Measurements from ENCODE around the gene KSR2.
"Not testable (repeated sequence)": the region's sequence is repeated elsewhere in the genome, so short reads cannot be mapped to it uniquely, and the experiment has no call there.

Gene KSR2

DNA sequence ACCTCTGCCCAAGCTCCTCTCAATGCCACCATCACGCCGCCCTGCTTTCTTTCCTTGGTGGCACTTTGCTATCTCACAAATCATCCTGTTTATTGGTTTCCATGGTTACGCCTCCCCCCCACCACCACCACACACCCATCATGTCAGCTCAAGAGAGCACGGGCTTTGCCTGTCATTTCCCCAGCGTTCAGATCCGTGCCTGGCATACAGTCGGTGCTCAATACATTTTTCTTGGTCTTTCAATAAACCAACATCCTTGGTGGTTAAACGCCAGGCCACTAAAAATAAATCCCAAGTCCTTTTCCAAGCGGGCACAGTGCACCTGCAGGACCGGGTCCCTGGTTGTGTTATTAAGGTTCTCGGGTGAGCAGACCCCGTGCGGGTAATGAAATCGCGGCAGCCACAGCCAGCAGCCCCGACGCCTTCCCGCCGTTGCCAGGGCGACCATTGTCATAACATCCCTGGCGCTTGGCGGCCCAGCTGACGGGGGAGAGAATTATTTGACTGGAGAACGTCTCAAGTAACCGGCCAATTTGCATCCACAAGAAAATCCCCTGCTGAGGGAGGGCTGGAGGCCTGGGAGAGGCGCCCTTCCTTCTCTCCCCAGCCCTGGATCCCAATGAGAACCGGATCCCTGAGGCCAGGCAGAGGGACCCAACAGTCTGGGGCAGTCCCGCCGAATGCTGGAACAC is 92.9 kb downstream of the KSR2 start:
- no peaks in the 10 kb centered on the region for H3F3A ChIP-seq (ENCODE audit: control insufficient read depth, insufficient read depth)
- no peaks in the 10 kb centered on the region for H3K79me2 ChIP-seq (ENCODE audit: control insufficient read depth, low read length)
- no peak for TF ChIP-seq EZH2phosphoT487 (IDR thresholded peaks at IDR 0.05; ENCODE audit: borderline replicate concordance, low read length)
- TF ChIP-seq, protein P1, sequence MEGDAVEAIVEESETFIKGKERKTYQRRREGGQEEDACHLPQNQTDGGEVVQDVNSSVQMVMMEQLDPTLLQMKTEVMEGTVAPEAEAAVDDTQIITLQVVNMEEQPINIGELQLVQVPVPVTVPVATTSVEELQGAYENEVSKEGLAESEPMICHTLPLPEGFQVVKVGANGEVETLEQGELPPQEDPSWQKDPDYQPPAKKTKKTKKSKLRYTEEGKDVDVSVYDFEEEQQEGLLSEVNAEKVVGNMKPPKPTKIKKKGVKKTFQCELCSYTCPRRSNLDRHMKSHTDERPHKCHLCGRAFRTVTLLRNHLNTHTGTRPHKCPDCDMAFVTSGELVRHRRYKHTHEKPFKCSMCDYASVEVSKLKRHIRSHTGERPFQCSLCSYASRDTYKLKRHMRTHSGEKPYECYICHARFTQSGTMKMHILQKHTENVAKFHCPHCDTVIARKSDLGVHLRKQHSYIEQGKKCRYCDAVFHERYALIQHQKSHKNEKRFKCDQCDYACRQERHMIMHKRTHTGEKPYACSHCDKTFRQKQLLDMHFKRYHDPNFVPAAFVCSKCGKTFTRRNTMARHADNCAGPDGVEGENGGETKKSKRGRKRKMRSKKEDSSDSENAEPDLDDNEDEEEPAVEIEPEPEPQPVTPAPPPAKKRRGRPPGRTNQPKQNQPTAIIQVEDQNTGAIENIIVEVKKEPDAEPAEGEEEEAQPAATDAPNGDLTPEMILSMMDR (IDR thresholded peaks at IDR 0.05; ENCODE audit: low read depth, low read length, poor library complexity, severe bottlenecking) = no peak
- H3K9me2 ChIP-seq (replicated peaks; ENCODE audit: control insufficient read depth, low read length) = no peaks in the 10 kb centered on the region
- H3K9me3 ChIP-seq (ENCODE audit: control insufficient read depth, insufficient read depth, low read length) = no peaks in the 10 kb centered on the region
- H3K4me2 ChIP-seq (ENCODE audit: low read length) = no peak overlapping the region
- peaks cover 21% of the 10 kb centered on the region for H3K27me3 ChIP-seq (ENCODE audit: control insufficient read depth, low read length)
- H3K27ac ChIP-seq (ENCODE audit: low read depth, low read length) = no peak overlapping the region
- H4K20me1 ChIP-seq (ENCODE audit: control insufficient read depth, insufficient read depth, low read depth, low read length) = no peaks in the 10 kb centered on the region
- H3K4me3 ChIP-seq (ENCODE audit: low read length) = no peak overlapping the region
- H3K36me3 ChIP-seq (ENCODE audit: control insufficient read depth, low read length) = no peaks in the 10 kb centered on the region
- H3K4me1 ChIP-seq (ENCODE audit: control insufficient read depth, low read length) = no peaks in the 10 kb centered on the region

DNA sequence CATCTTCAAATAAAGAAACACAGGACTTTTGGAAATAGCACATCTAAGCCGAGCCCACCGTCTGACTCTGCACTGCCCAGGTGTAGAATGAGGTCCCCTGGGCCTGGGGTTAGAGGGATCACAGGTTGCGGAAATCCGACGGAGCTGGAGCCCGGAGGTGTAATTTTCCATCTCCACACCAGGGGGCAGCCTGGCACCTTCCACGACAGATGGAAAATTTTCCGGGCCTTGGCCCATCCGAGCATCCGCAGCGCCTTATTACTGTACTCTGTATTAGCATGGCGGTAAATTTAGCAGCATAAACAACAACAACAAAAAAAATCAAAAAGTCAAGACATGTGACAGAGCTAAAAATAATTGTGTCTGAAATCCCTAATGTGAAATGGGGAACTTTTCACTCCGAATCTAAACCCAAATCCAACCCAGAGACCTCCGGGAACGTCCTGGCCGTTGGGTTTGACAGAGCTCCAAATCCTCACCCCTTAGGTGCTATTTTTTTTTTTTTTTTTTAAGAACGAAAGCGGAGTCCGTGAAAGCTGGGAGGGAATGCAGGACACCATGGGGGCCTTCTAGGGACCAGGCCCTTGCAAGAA is 93.9 kb downstream of the KSR2 start:
- H3K9me3 ChIP-seq (ENCODE audit: control insufficient read depth, insufficient read depth, low read length) = no peaks in the 10 kb centered on the region
- TF ChIP-seq EZH2phosphoT487 (IDR thresholded peaks at IDR 0.05; ENCODE audit: borderline replicate concordance, low read length) = no peak
- TF ChIP-seq, protein P1 (IDR thresholded peaks at IDR 0.05; ENCODE audit: low read depth, low read length, poor library complexity, severe bottlenecking) = peak; percentile 86
- H3K27me3 ChIP-seq (ENCODE audit: control insufficient read depth, low read length) = peaks cover 21% of the 10 kb centered on the region
- no peaks in the 10 kb centered on the region for H3K36me3 ChIP-seq (ENCODE audit: control insufficient read depth, low read length)
- H3K9me2 ChIP-seq (replicated peaks; ENCODE audit: control insufficient read depth, low read length) = no peaks in the 10 kb centered on the region
- H3K79me2 ChIP-seq (ENCODE audit: control insufficient read depth, low read length) = no peaks in the 10 kb centered on the region
- no peak overlapping the region for H3K27ac ChIP-seq (ENCODE audit: low read depth, low read length)
- no peaks in the 10 kb centered on the region for H4K20me1 ChIP-seq (ENCODE audit: control insufficient read depth, insufficient read depth, low read depth, low read length)
- no peak overlapping the region for H3K4me3 ChIP-seq (ENCODE audit: low read length)
- no peak overlapping the region for H3K4me2 ChIP-seq (ENCODE audit: low read length)
- H3F3A ChIP-seq (ENCODE audit: control insufficient read depth, insufficient read depth) = no peaks in the 10 kb centered on the region
- no peaks in the 10 kb centered on the region for H3K4me1 ChIP-seq (ENCODE audit: control insufficient read depth, low read length)

GRCh38 chr12:117874198-117874597 is 94.6 kb downstream of the KSR2 start:
- not testable (repeated sequence) for H3K4me2 ChIP-seq (ENCODE audit: low read length); H3K27ac ChIP-seq (ENCODE audit: low read depth, low read length); H3K9me2 ChIP-seq (replicated peaks; ENCODE audit: control insufficient read depth, low read length); H3K9me3 ChIP-seq (ENCODE audit: control insufficient read depth, insufficient read depth, low read length); H3K79me2 ChIP-seq (ENCODE audit: control insufficient read depth, low read length); H4K20me1 ChIP-seq (ENCODE audit: control insufficient read depth, insufficient read depth, low read depth, low read length); H3F3A ChIP-seq (ENCODE audit: control insufficient read depth, insufficient read depth); H3K4me1 ChIP-seq (ENCODE audit: control insufficient read depth, low read length); H3K4me3 ChIP-seq (ENCODE audit: low read length); H3K36me3 ChIP-seq (ENCODE audit: control insufficient read depth, low read length)
- peaks cover 21% of the 10 kb centered on the region for H3K27me3 ChIP-seq (ENCODE audit: control insufficient read depth, low read length)

- Histone ChIP-seq H3K4me2 (ENCODE audit: low read length) (no peak overlapping the region), H3K9me3 (ENCODE audit: control insufficient read depth, insufficient read depth, low read length) (no peaks in the 10 kb centered on the region), H3K27ac (ENCODE audit: low read depth, low read length) (no peak overlapping the region), H3K4me3 (ENCODE audit: low read length) (no peak overlapping the region), H3K79me2 (ENCODE audit: control insufficient read depth, low read length) (no peaks in the 10 kb centered on the region), H4K20me1 (ENCODE audit: control insufficient read depth, insufficient read depth, low read depth, low read length) (no peaks in the 10 kb centered on the region), H3K27me3 (ENCODE audit: control insufficient read depth, low read length) (peaks cover 12% of the 10 kb centered on the region), H3K4me1 (ENCODE audit: control insufficient read depth, low read length) (no peaks in the 10 kb centered on the region), H3K36me3 (ENCODE audit: control insufficient read depth, low read length) (no peaks in the 10 kb centered on the region), H3F3A (ENCODE audit: control insufficient read depth, insufficient read depth) (no peaks in the 10 kb centered on the region), H3K9me2 (replicated peaks; ENCODE audit: control insufficient read depth, low read length) (no peaks in the 10 kb centered on the region)
- TF ChIP-seq, protein P1 (IDR thresholded peaks at IDR 0.05; ENCODE audit: low read depth, low read length, poor library complexity, severe bottlenecking) = no peak
- no peak for TF ChIP-seq EZH2phosphoT487 (IDR thresholded peaks at IDR 0.05; ENCODE audit: borderline replicate concordance, low read length)
These were observed 96.1 kb downstream of the KSR2 start for GRCh38 chr12:117872546-117873169.
